ENCODE measurements around the gene FBL. TPM values are rescaled to one million over a fixed set of nuclear protein-coding genes. Genes with fewer than 3 reads are reported as not detected.
"Not testable (repeated sequence)": the region's sequence is repeated elsewhere in the genome, so short reads cannot be mapped to it uniquely, and the experiment has no call there.

FBL gene
- 132 TPM for total RNA-seq

DNA sequence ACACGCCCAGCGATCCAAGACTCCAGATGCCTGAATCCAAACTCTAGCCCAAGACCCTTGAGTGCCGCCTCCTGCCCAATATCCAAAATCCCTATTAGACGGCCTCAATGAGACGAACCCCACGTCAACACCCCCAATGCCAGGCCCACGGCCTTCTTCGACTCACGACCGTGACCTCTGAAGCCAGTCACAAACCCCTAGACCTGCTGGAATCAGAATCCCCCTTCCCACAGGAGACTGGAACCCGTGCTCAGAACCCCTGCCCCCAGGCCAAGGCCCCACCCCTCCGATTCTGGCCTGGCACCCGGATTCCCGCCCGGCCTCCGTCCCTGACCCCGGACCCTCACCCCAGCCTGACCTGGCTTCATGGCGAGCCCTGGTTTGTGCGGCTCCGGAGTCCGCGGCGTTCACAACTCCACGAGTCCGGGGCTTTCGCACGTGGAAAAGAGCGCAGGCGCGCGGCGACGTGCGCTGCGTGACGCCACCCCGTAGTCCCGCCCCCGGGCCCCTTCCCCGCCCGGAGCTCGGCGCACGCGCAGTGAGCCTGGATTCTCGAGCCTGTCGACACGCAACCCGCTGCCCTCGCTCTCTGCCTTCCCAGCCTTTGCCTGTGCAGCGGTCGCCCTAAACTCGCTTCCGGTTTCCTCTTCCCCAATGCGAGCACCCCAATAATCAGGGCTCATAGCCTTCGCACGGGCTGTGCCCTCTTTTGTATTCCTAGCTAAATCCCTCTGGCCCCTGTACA, at the start of gene FBL:
TSS of gene FBL (minus strand) at position 447 of the 745 bp plus-strand sequence. CDS start at position 368, 79 bp downstream.
- ATAC-seq = peak; percentile 98
- intact Hi-C loops (cut with DNase I) = loop anchor here (10.0 kb wide), 2 partner anchors 81 to 311 kb away; partner anchors contain the start of gene EID2B
- peak; percentile 99 for DNase-seq (ENCODE audit: low spot score)

DNA sequence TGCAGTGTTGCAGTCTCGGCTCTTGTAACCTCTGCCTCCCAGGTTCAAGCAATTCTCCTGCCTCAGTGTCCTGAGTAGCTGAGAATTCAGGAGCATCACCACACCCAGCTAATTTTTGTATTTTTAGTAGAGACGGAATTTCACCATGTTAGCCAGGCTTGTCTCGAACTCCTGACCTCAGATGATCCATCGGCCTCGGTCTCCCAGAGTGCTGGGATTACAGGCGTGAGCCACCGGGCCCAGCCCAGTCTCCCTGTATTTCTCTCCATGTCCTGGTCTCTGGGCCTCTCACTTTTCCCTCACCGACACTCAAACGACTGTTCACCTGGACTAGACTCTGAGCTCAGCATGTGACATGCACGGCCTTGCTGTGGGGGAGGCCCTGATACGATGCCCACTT, 48.9 kb upstream of the FBL start:
- ATAC-seq; DNase-seq (ENCODE audit: low spot score); intact Hi-C loops (cut with DNase I): not testable (repeated sequence)

DNA sequence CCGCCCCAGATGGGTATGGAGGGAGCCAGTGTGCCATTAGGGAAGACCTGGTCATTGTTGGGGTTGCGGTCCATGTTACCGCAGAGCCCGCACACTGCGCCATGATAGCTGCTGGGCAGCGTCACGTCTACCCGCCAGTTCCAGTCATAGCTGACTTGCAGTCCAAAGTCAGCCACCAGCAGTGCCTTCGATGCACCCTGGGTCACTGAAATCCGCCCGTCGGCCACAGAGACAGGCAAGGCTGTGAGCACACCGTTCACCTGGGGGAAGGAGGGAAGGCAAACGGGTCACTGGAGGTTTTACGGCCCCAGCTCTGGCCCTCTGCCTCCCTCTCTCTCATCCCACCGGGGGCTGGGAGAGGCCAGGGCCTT, 48.0 kb upstream of the FBL start:
- intact Hi-C loops (cut with DNase I); DNase-seq (ENCODE audit: low spot score); ATAC-seq: not testable (repeated sequence)

DNA sequence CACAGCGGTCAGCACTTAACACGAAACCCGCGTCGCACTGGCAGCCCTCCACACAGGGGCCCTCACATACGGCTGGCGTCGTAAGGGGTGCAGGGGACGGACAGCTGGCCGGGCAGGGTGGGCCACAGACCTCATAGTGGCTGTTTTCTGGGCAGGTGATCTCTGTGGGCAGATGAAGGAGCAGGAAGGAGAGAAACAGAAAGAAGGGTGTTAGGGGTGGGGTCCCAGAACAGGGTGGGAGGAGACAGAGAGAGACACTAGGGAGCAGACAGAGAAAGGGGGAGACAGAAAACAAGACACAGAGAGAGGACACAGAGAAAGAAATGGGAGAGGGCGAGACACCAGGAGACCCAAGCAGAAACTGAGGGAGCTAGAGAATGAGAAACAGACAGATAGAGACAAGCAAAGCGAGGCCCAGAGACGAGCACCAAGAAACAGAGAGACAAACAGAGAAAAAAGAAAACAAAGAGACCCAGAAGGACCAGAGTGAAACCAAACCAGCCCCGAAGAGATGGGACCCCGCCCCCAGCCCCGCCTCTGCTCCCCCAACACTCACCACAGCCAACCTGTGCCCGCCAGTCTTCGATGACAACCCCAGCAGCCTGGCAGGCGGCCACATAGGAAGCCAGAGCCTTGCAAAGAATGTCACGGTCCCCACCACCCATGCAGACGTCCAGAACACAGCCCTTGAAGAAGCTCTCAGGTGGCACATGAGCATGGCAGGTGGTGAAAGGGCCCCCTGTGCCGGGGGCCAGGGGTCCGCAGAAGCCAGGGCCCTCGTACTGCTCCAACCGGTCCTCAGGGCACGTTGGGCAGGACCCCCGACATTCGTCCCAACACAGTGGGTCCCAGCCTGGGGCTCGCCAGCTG, 47.4 kb upstream of the FBL start:
- ATAC-seq; intact Hi-C loops (cut with DNase I): not testable (repeated sequence)
- peak; percentile 57 for DNase-seq (ENCODE audit: low spot score)

DNA sequence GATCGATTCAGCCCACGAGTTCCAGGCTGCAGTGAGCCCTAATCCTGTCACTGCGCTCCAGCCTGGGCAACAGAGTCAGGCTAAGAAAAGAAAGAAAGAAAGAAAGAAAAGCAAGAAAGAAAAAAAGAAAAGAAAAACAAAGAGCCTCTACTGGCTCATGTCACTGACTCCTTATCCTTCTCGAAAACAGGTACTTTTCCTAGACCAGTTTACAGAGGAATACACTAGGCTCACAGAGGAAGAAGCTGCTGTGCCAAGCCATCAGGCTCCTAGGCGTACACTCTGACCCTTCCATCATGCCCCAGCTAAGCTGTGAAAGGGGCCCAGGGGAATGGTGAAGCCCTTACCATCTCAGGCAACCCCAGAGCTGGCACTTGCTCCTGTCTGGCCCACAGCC, 46.3 kb upstream of the FBL start:
- ATAC-seq; intact Hi-C loops (cut with DNase I); DNase-seq (ENCODE audit: low spot score): not testable (repeated sequence)

DNA sequence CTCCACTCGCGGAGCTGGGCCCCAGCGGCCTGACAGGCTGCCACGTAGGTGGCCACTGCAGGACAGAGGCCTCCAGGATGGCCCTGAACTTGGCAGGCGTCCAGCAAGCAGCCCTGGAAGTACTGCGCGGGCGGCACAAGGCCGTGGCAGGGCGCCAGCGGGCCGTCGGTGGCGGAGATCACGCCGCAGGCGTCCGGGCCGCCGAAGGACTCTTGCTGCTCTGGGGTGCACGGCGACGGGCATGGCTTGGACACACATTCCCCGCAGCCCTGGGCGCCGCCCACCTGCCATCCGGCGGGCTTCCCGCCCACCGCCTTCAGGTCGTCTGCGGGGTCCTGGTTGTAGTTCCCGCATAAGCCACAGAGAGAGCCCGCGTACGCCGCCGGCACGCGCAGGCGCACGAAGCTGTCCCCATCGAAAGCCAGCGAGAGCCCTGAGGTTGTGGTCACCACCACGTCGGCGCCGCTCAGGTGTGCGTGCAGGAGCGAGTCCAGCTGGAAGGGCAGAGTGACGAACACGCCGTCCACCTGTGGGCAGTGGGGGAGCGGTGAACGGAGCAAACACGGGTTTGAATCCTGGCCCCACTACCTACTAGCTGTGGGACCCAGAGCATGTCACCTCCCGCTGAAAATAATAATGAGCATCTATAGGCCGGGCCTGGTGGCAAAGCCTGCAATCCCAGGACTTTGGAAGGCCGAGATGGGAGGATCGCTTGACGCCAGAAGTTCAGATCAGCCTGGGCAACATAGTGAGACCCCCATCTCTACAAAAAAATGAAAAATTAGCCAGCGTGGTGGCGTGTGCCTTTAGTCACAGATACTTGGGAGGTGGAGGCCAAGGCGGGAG, 45.7 kb upstream of the FBL start:
- DNase-seq (ENCODE audit: low spot score); intact Hi-C loops (cut with DNase I): not testable (repeated sequence)
- peak; percentile 12 for ATAC-seq

DNA sequence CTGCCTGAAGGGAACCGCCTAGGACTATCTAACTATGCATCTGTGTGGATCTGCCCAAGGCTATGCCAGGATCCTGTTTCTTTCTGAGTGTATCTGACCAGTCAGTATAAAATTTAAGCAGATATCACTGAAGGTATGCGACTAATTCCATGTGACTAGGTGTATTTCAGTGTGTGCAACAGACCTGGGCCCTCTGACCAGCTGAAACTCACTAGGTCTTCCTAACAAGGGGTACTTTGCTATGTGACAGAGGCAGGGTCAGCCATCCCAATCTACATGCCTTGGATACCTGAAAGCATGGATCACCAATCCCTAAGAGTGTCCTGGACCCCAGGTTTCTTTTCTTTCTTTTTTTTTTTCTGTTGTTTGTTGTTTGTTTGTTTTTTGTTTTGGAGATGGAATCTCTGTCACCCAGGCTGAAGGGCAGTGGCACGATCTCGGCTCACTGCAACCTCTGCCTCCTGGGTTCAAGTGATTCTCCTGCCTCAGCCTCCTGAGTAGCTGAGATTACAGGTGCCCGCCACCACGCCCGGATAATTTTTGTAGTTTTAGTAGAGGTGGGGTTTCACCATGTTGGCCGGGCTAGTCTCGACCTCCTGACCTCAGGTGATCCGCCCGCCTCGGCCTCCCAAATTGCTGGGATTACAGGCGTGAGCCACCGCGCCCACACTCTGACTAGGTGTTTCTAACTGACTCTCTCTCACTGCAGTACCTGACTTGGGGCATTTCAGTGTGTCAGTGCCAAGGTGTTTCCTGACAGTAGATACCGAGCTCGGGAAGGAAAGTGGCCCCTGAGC, 44.8 kb upstream of the FBL start:
- ATAC-seq (no peak), DNase-seq (ENCODE audit: low spot score) (no peak)
- intact Hi-C loops (cut with DNase I) = no loop called here

DNA sequence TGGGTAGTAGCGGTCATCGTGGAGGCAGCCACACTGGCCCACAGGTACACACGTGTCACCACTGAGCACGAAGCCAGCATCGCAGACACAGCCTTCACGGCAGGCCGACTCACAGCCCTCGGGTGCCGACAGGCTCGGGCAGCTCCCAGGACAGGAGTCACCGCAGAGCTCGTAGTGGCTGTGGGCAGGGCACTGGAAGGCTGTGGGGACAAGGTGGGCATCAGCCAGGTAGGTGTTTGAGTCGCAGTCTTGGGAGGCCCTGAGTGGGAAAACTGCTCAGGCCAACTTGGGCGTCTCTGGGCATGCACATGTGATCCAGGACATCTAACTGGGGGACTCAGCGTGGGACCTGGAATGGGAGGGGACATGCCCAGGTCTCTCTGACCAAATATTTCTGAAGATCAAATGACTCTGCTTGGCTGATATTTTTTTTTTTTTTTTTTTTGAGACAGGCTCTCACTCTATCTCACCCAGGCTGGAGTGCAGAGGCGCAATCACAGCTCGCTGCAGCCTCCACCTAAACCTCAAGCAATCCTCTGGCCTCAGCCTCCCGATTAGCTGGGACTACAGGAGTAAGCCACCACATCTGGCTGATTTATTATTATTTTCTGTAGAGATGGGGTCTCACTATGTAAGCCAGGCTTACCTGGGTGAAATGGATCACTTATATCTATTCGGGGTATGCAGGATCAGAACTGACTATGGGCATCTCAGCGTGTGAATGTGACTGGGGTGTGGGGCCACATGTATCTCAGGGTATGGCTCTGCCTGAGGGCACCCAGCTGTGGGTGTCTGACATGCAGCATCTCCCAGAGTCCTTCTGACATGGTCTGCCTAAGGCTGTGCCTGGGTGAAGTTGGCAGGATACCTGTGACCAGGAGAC, 43.9 kb upstream of the FBL start:
- intact Hi-C loops (cut with DNase I); DNase-seq (ENCODE audit: low spot score); ATAC-seq: not testable (repeated sequence)

DNA sequence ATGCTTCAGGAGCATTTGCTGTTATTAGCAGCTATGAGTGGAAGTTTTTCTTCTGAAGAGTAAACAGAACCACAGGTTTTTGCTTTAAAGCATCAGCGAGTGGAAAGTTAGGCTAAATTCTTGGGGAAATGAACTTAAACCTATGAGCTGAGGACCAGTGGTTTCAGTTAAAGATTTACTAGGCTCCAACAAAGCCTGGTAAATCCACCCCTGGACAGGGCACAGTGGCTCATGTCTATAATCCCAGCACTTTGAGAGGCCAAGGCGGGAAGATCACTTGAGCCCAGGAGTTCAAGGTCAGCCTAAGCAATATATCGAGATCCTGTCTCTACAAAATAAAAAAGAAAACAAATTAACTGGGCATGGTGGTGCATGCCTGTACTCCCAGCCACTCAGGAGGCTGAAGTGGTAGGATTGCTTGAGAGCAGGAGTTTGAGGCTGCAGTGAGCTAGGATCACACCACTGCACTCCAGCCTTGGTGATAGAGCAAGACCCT, 41.3 kb upstream of the FBL start:
- intact Hi-C loops (cut with DNase I); DNase-seq (ENCODE audit: low spot score); ATAC-seq: not testable (repeated sequence)

DNA sequence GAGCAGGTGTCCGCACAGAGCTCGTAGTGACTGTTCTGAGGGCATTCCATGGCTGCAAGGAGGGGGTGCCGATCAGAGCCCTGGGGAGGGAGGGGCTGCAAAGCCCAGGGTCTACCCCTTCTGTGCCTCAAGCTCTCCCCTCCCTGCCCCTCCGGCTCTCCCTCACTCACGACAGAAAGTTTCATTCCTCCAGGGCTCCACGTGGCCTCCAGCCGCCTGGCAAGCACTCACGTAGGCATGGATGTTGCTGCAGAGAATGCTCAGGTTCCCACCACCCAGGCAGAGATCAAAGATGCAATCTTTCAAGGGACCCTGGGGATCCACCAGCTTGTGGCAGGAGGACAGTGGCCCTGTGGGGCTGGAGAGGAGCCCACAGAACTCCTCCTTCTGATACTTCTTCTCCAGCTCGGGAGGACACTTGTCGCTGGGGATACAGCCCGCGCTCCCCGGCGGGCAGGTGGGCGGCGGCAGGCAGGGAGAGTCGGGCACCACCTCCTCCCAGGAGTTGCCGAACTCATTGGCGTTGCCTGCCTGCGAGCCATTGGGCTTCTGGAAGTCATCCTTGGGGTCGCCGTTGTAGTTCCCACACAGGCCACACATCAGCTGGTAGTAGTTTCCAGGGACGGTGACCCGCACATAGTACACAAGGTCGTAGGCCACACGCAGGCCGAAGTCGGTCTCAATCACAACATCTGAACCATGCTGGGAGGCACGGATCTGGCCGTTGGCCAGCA, 39.8 kb upstream of the FBL start:
- DNase-seq (ENCODE audit: low spot score); ATAC-seq; intact Hi-C loops (cut with DNase I): not testable (repeated sequence)

DNA sequence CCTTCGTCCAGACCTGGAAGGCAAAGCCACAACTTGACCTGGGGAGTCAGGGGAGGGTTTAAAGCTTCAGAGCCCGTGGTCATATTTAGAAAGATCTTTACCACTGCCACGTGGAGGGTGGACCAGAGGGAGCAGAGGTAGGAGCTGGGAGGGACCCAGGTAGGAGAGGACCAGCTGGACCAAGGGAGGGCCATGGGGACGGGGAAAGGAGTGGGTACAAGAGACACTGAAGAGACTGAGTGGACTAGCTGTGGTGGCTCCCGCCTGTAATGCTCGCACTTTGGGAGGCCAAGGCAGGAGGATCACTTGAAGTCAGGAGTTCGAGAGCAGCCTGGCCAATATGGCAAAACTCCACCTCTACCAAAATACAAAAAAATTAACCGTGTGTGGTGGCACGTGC, 38.5 kb upstream of the FBL start:
- ATAC-seq; intact Hi-C loops (cut with DNase I); DNase-seq (ENCODE audit: low spot score): not testable (repeated sequence)

DNA sequence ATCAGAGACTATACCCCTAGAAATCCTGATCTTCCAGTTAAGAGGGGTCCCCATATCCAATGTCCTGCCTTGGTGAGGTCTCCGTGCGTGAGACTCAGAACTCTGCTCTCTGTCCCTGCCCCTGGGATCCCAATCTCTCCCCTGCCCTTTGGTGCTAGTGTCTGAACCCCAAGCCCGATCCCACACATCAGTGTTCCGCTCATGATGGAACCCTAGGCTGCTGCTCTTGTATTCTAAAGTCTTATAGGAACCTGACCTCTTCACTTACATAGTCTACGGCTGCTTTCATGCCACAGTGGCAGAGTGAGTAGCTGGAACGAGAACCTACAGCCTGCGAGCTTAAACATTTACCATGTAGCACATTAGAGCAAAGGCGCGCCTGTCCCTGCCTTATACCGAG, 36.5 kb upstream of the FBL start:
- ATAC-seq; intact Hi-C loops (cut with DNase I); DNase-seq (ENCODE audit: low spot score): not testable (repeated sequence)

DNA sequence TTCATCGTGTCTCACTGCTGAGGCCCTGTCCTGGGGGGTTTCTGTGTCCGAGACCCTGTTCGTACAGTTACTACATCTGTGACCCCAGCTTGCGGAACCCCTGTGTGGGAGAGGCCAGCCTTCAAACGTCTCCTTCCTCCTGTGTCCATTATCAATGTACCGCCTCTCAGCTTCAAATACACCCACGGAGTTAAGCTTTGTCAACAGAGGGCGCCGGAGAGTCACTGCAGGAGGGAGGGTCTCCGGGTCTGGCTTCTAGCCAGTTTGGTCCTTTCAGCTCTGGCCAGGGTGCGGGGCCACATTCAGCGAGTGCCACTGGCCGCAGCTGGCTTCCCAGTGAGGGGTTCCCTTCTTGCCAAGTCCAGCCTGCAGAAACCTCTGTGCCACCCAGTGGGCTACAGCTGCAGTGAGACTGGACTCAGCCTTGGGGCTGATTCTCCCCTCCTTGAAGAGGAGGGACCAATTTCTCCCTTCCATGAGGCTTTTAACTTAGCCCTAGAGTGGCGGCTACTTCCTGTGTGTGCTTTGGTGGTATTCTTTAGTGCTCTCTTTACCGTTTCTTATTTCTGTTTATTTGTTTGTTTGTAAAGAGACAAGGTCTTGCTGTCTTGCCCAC, 35.4 kb upstream of the FBL start:
- DNase-seq (ENCODE audit: low spot score); intact Hi-C loops (cut with DNase I): not testable (repeated sequence)
- peak; percentile 54 for ATAC-seq

DNA sequence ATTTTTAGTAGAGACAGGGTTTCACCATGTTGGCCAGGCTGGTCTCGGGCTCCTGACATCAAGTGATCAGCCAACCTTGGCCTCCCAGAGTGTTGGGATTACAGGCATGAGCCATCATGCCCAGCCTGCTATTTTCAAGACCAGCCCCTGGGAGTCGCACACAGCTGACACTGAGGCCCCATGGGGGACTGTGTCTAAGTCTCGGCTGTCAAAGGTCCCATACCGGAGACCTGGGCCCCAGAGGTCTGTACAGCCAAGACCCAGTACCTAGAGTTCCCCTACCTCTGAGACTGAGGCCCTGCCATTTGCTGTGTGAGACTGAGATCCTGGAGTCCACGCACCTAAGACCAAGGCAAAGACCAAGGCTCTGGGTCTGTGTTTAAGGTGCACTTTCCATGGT, 34.1 kb upstream of the FBL start:
- intact Hi-C loops (cut with DNase I); ATAC-seq; DNase-seq (ENCODE audit: low spot score): not testable (repeated sequence)

DNA sequence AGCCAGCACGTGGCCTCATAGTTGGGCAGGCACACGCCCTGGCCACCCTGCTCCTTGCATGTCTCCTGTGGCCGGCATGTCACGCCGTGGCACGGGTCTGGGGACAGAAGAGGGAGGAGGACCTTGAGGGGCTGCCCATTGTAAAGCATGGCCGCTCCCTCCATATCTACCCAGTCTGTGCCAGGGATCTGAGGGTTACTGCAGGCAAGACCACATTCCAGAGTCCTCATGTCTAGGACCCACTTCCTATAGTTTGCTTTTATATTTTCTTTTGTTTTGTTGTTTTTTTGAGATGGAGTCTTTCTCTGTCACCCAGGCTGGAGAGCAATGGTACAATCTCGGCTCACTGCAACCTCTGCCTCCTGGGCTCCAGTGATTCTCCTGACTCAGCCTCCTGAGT, 33.6 kb upstream of the FBL start:
- ATAC-seq; DNase-seq (ENCODE audit: low spot score); intact Hi-C loops (cut with DNase I): not testable (repeated sequence)

DNA sequence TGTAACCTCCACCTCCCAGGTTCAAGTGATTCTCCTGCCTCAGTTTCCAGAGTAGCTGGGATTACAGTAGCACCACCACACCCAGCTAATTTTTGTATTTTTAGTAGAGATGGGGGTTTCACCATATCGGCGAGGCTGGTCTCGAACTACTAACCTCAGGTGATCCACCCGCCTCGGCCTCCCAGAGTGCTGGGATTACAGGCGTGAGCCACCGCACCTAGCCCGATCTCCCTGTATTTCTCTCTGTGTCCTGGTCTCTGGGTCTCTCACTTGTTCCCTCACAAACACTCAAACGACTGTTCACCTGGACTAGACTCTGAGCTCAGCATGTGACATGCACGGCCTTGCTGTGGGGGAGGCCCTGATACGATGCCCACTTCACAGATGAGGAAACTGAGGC, 32.7 kb upstream of the FBL start:
- ATAC-seq; DNase-seq (ENCODE audit: low spot score); intact Hi-C loops (cut with DNase I): not testable (repeated sequence)
